HCT116 (cell line): ENCODE measurements around the gene TIMP3. TPM values are rescaled to one million over a fixed set of nuclear protein-coding genes. Genes with fewer than 3 reads are reported as not detected.

ENCODE experiments used
- ATAC-seq: fragments of 200-7000 bp; cut with Tn5 transposase; 2 replicates; pipeline ENCODE4 v1.9.1; 2020; ENCODE audit warnings: mild to moderate bottlenecking, moderate library complexity
- BruUV-seq: library from RNA; stranded (reverse); fragments of 400-500 nt; replicated peaks from 2 replicates; lab custom pipeline; 2021; lab: Mats Ljungman, UMichigan
- CTCF ChIA-PET: fragments of 300-600 bp; sonication (Branson Sonifier 250); formaldehyde crosslinking; loops from one replicate; lab custom pipeline; 2021; ENCODE audit warnings: antibody characterized with exemption; lab: Charles Lee
- POLR2A ChIA-PET: fragments of 300-600, 350-600 bp; sonication (Branson Sonifier 250); formaldehyde crosslinking; loops from one replicate; lab custom pipeline; 2021; ENCODE audit warnings: antibody characterized with exemption; lab: Charles Lee
- RAD21 ChIA-PET, 2 experiments: fragments of 300-600 bp; sonication (Branson Sonifier 250); formaldehyde crosslinking; loops; one replicate each; lab custom pipeline; 2023; ENCODE audit warnings: low total read pairs in 2 of 2; ENCODE audit not compliant: uncharacterized antibody in 2 of 2, unreplicated experiment in 2 of 2, low non-redundant PET in 1 of 2; lab: Charles Lee
- DNase-seq: peaks from one replicate; pipeline ENCODE4 v3.0.0-alpha.2; 2010; ENCODE audit warnings: low read depth, low spot score
- H2AFZ ChIP-seq: fragments of 200-600 bp; shearing (Covaris generic), sonication (generic); 2 replicates; pipeline ENCODE4 v1.6.1; 2017; ENCODE audit warnings: low read depth, mixed run types, mixed read lengths, antibody characterized with exemption, low read length; ENCODE audit not compliant: poor library complexity, severe bottlenecking
- H3K27ac ChIP-seq: 2 replicates; pipeline ENCODE4 v1.5.1; 2012; ENCODE audit warnings: low read depth, low read length
- H3K27me3 ChIP-seq: fragments of 200-600 bp; sonication (generic); 2 replicates; pipeline ENCODE4 v1.6.1; 2016; ENCODE audit warnings: mixed run types, low read length, mixed read lengths; ENCODE audit not compliant: insufficient read depth
- H3K36me3 ChIP-seq, 2 experiments: fragments of 200-500 bp in 1 of 2; fragments of 200-600 bp in 1 of 2; sonication (Bioruptor generic) in 1 of 2; sonication (generic) in 1 of 2; 2 replicates each; pipeline versions ENCODE4 v1.5.1 to v1.6.1; 2014 to 2016; ENCODE audit warnings: low read length in 2 of 2, inconsistent platforms in 1 of 2, mixed read lengths in 1 of 2, mixed run types in 1 of 2; ENCODE audit not compliant: insufficient read depth in 2 of 2, control insufficient read depth in 1 of 2
- H3K4me1 ChIP-seq, 2 experiments: fragments of 200-600 bp in 1 of 2; sonication (generic) in 1 of 2; 2 replicates each; pipeline versions ENCODE4 v1.5.1 to v1.6.1; 2012 to 2017; ENCODE audit warnings: low read length in 2 of 2, inconsistent platforms in 1 of 2, mild to moderate bottlenecking in 1 of 2, mixed read lengths in 1 of 2, mixed run types in 1 of 2, moderate library complexity in 1 of 2; ENCODE audit not compliant: insufficient read depth in 2 of 2, control insufficient read depth in 1 of 2
- H3K4me2 ChIP-seq: fragments of 200-600 bp; sonication (generic); 2 replicates; pipeline ENCODE4 v1.6.1; 2017; ENCODE audit warnings: mixed run types, low read length, mixed read lengths
- H3K4me3 ChIP-seq, 2 experiments: fragments of 200-600 bp in 1 of 2; sonication (generic) in 1 of 2; replicated peaks in 1 of 2; 2 replicates each; pipeline ENCODE4 v1.5.1; 2011 to 2016; ENCODE audit warnings: low read length in 2 of 2, control low read depth in 1 of 2, low read depth in 1 of 2, mild to moderate bottlenecking in 1 of 2, mixed read lengths in 1 of 2, mixed run types in 1 of 2
- H3K79me2 ChIP-seq: fragments of 200-600 bp; sonication (generic); 2 replicates; pipeline ENCODE4 v1.6.1; 2017; ENCODE audit warnings: mild to moderate bottlenecking, mixed run types, low read length, moderate library complexity, mixed read lengths; ENCODE audit not compliant: insufficient read depth
- H3K9ac ChIP-seq: fragments of 200-600 bp; sonication (generic); 2 replicates; pipeline ENCODE4 v1.6.1; 2016; ENCODE audit warnings: low read length, mixed read lengths
- H3K9me2 ChIP-seq: fragments of 200-600 bp; sonication (generic), shearing (Covaris generic); 2 replicates; pipeline ENCODE4 v1.6.1; 2017; ENCODE audit warnings: mixed run types, mild to moderate bottlenecking, moderate library complexity; ENCODE audit not compliant: insufficient read depth
- H3K9me3 ChIP-seq, 2 experiments: fragments of 200-500 bp in 1 of 2; fragments of 200-600 bp in 1 of 2; sonication (Bioruptor generic) in 1 of 2; sonication (generic) in 1 of 2; 2 replicates each; pipeline ENCODE4 v1.6.1; 2014 to 2017; ENCODE audit warnings: low read length in 2 of 2, mixed read lengths in 2 of 2, inconsistent platforms in 1 of 2, low read depth in 1 of 2, mild to moderate bottlenecking in 1 of 2, mixed run types in 1 of 2, moderate library complexity in 1 of 2; ENCODE audit not compliant: control insufficient read depth in 1 of 2, insufficient read depth in 1 of 2
- H4K20me1 ChIP-seq: fragments of 200-600 bp; sonication (generic), shearing (Covaris generic); 2 replicates; pipeline ENCODE4 v1.6.1; 2017; ENCODE audit warnings: mixed run types, mild to moderate bottlenecking, moderate library complexity; ENCODE audit not compliant: insufficient read depth
- CBX3 ChIP-seq: IDR thresholded peaks from 2 replicates; pipeline ENCODE4 v1.6.1; 2012; ENCODE audit warnings: low read depth
- CEBPB ChIP-seq: IDR thresholded peaks from 2 replicates; pipeline ENCODE4 v1.6.1; 2012; ENCODE audit warnings: low read depth
- EGR1 ChIP-seq: IDR thresholded peaks from 2 replicates; pipeline ENCODE4 v1.6.1; 2012; ENCODE audit warnings: low read depth
- ELF1 ChIP-seq: IDR thresholded peaks from 2 replicates; pipeline ENCODE4 v1.6.1; 2012; ENCODE audit warnings: low read depth, borderline replicate concordance
- EZH2 ChIP-seq: fragments of 200-600 bp; sonication (generic); IDR thresholded peaks from 2 replicates; pipeline ENCODE4 v1.6.1; 2017; ENCODE audit warnings: antibody characterized with exemption, mixed run types
- EZH2phosphoT487 ChIP-seq: fragments of 200-600 bp; IDR thresholded peaks from 2 replicates; pipeline ENCODE4 v1.6.1; 2018; ENCODE audit warnings: antibody characterized with exemption, borderline replicate concordance
- FOSL1 ChIP-seq: IDR thresholded peaks from 2 replicates; pipeline ENCODE4 v1.6.1; 2012; ENCODE audit warnings: low read depth
- JUND ChIP-seq: IDR thresholded peaks from 2 replicates; pipeline ENCODE4 v1.6.1; 2012
- POLR2A ChIP-seq: IDR thresholded peaks from 2 replicates; pipeline ENCODE4 v1.7.0; 2011; ENCODE audit warnings: borderline replicate concordance; ENCODE audit not compliant: insufficient read depth, insufficient read length; ENCODE audit errors: extremely low read depth
- SIN3A ChIP-seq: IDR thresholded peaks from 2 replicates; pipeline ENCODE4 v1.6.1; 2012; ENCODE audit warnings: low read depth
- SP1 ChIP-seq: IDR thresholded peaks from 2 replicates; pipeline ENCODE4 v1.6.1; 2012; ENCODE audit warnings: low read depth
- SRF ChIP-seq: IDR thresholded peaks from 2 replicates; pipeline ENCODE4 v1.6.1; 2012; ENCODE audit warnings: low read depth
- TCF7L2 ChIP-seq: IDR thresholded peaks from 2 replicates; pipeline ENCODE4 v1.7.0; 2011; ENCODE audit warnings: borderline replicate concordance, inconsistent platforms; ENCODE audit not compliant: insufficient read depth, insufficient read length; ENCODE audit errors: extremely low read depth
- ZFX ChIP-seq: fragments of 450-650 bp; IDR thresholded peaks from 2 replicates; pipeline ENCODE4 v1.6.1; 2017
- ZNF274 ChIP-seq: fragments of 200-500 bp; sonication (Bioruptor generic); IDR thresholded peaks from 2 replicates; pipeline ENCODE4 v1.6.1; 2014; ENCODE audit warnings: mild to moderate bottlenecking, low read depth, low read length, inconsistent platforms
- intact Hi-C: fragments of 100-400 bp; cut with micrococcal nuclease; formaldehyde crosslinking; loops from 2 replicates; pipeline ENCODE4 v1.10.0; 2022
- total RNA-seq: library from RNA; stranded (reverse); gene quantifications from one replicate; pipeline ENCODE4 v1.2.1, GENCODE V29; 2021; ENCODE audit not compliant: unreplicated experiment
- TF ChIP-seq, protein P1 (sequence below): IDR thresholded peaks from 2 replicates; pipeline ENCODE4 v1.6.1; 2012
- TF ChIP-seq, protein P2 (sequence below): IDR thresholded peaks from 2 replicates; pipeline ENCODE4 v1.6.1; 2012; ENCODE audit warnings: low read depth

The TIMP3 gene
- total RNA-seq, 1 experiment from 2014 or later: 2.2 TPM

GRCh38 chr22:32788904-32789624, 12.4 kb upstream of the TIMP3 start:
- H3K9ac ChIP-seq: no peak overlapping the region
- DNase-seq: no peak
- no peaks in the 10 kb centered on the region for H3K36me3 ChIP-seq
- ATAC-seq: no peak
- H3K4me2 ChIP-seq: no peak overlapping the region
- no peaks in the 10 kb centered on the region for H3K27me3 ChIP-seq
- no peak overlapping the region for H3K4me3 ChIP-seq
- POLR2A ChIA-PET: no interaction called here
- RAD21 ChIA-PET: no interaction called here
- no peaks in the 10 kb centered on the region for H3K9me3 ChIP-seq
- BruUV-seq: no TSS peak
- H4K20me1 ChIP-seq: no peaks in the 10 kb centered on the region
- intact Hi-C loops: no loop called here
- no peak overlapping the region for H3K27ac ChIP-seq
- H3K4me1 ChIP-seq: no peaks in the 10 kb centered on the region
- no peak overlapping the region for H2AFZ ChIP-seq
- no peaks in the 10 kb centered on the region for H3K9me2 ChIP-seq
- no peaks in the 10 kb centered on the region for H3K79me2 ChIP-seq
- CTCF ChIA-PET: interaction anchor here (3.2 kb wide), 1 partner anchor 8 kb away, joined by 16 read pairs; no protein-coding TSS in a partner anchor
- TF ChIP-seq EZH2: no peak
- no peak for TF ChIP-seq JUND
- no peak for TF ChIP-seq FOSL1
- TF ChIP-seq SRF: no peak
- TF ChIP-seq ELF1: no peak
- TF ChIP-seq, protein P1, sequence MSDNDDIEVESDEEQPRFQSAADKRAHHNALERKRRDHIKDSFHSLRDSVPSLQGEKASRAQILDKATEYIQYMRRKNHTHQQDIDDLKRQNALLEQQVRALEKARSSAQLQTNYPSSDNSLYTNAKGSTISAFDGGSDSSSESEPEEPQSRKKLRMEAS: no peak
- no peak for TF ChIP-seq ZFX
- TF ChIP-seq CBX3: no peak
- TF ChIP-seq SP1: no peak
- TF ChIP-seq ZNF274: no peak
- no peak for TF ChIP-seq TCF7L2
- no peak for TF ChIP-seq EGR1
- TF ChIP-seq POLR2A: no peak
- TF ChIP-seq SIN3A: no peak
- no peak for TF ChIP-seq CEBPB
- TF ChIP-seq, protein P2, sequence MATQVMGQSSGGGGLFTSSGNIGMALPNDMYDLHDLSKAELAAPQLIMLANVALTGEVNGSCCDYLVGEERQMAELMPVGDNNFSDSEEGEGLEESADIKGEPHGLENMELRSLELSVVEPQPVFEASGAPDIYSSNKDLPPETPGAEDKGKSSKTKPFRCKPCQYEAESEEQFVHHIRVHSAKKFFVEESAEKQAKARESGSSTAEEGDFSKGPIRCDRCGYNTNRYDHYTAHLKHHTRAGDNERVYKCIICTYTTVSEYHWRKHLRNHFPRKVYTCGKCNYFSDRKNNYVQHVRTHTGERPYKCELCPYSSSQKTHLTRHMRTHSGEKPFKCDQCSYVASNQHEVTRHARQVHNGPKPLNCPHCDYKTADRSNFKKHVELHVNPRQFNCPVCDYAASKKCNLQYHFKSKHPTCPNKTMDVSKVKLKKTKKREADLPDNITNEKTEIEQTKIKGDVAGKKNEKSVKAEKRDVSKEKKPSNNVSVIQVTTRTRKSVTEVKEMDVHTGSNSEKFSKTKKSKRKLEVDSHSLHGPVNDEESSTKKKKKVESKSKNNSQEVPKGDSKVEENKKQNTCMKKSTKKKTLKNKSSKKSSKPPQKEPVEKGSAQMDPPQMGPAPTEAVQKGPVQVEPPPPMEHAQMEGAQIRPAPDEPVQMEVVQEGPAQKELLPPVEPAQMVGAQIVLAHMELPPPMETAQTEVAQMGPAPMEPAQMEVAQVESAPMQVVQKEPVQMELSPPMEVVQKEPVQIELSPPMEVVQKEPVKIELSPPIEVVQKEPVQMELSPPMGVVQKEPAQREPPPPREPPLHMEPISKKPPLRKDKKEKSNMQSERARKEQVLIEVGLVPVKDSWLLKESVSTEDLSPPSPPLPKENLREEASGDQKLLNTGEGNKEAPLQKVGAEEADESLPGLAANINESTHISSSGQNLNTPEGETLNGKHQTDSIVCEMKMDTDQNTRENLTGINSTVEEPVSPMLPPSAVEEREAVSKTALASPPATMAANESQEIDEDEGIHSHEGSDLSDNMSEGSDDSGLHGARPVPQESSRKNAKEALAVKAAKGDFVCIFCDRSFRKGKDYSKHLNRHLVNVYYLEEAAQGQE: no peak
- no peak for TF ChIP-seq EZH2phosphoT487
